Sigmoid colon (tissue), 4 donors: ENCODE data around the gene ABCA13.

Experiments
- CTCF ChIP-seq, 4 experiments: fragments of 450-650 bp in 3 of 4; fragments of 200-600 bp in 1 of 4; IDR thresholded peaks; one replicate each; pipeline ENCODE4 v1.5.1; 2016 to 2019; ENCODE audit warnings: antibody characterized with exemption in 4 of 4, mild to moderate bottlenecking in 3 of 4, moderate library complexity in 2 of 4
- EP300 ChIP-seq, 4 donors: sonication (generic); formaldehyde crosslinking; IDR thresholded peaks; one replicate each; pipeline ENCODE4 v1.6.1; 2017; ENCODE audit warnings: antibody characterized with exemption in 4 of 4
- POLR2A ChIP-seq, 2 donors: fragments of 450-650 bp; IDR thresholded peaks; one replicate each; pipeline ENCODE4 v1.6.1; 2016; ENCODE audit warnings: antibody characterized with exemption in 2 of 2, mild to moderate bottlenecking in 2 of 2, moderate library complexity in 2 of 2
- POLR2AphosphoS5 ChIP-seq, 4 donors: sonication (generic); formaldehyde crosslinking; IDR thresholded peaks; one replicate each; pipeline ENCODE4 v1.6.1; 2017; ENCODE audit warnings: antibody characterized with exemption in 4 of 4

DNA sequence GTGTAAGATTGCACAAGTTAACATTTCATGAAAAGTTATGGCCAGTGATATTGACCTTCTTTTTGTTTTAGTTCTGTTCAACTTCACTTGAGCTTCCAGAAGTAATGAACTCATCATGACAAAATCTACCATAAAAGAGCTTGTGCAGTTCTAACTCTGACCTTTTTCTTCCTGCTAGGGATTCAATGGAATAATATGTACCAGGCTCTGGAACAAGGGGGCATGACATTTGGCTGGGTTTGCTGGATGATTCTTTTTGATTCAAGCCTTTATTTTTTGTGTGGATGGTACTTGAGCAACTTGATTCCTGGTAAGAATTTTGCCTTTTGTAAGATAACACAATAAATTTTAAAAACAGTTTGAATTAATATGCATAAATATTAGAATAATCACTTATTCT, 205.0 kb downstream of the ABCA13 start:
- TF ChIP-seq CTCF (IDR thresholded peaks at IDR 0.05) (no peak), POLR2A (IDR thresholded peaks at IDR 0.05) (no peak), POLR2AphosphoS5 (IDR thresholded peaks at IDR 0.05) (no peak), EP300 (IDR thresholded peaks at IDR 0.05) (no peak)
